ENCODE results near the gene PFDN6. TPM values are rescaled to one million over a fixed set of nuclear protein-coding genes. Genes with fewer than 3 reads are reported as not detected.

The PFDN6 gene
- total and polyA plus RNA-seq, 2 of the 13 experiments (the other 11 are each of a cell fraction or from before 2014, with no cell fraction given): 75.5 to 87.0 TPM

- TF ChIP-seq ELK4 (CRISPR knock-in tag; IDR thresholded peaks at IDR 0.05; ENCODE audit: borderline replicate concordance) (no peak), ZBTB39 (CRISPR knock-in tag; IDR thresholded peaks at IDR 0.05) (peak; percentile 42; the same call in 1 of the 2 replicates), ZNF782 (CRISPR knock-in tag; IDR thresholded peaks at IDR 0.05; ENCODE audit: borderline replicate concordance) (peak; percentile 37), ELF3 (CRISPR knock-in tag; IDR thresholded peaks at IDR 0.05) (no peak; the same call in 1 of the 2 replicates), MEIS1 (CRISPR knock-in tag; IDR thresholded peaks at IDR 0.05; ENCODE audit: borderline replicate concordance) (peak; percentile 85), ZNF557 (CRISPR knock-in tag; IDR thresholded peaks at IDR 0.05) (no peak), ZNF414 (CRISPR knock-in tag; IDR thresholded peaks at IDR 0.05) (peak; percentile 60; the same call in 1 of the 2 replicates), CENPX (CRISPR knock-in tag; IDR thresholded peaks at IDR 0.05) (no peak), PTBP1 (IDR thresholded peaks at IDR 0.05; ENCODE audit: low read depth, low read length, poor library complexity, severe bottlenecking) (peak; percentile 57), AKNA (CRISPR knock-in tag; IDR thresholded peaks at IDR 0.05; ENCODE audit: borderline replicate concordance) (0 out of 2 replicates have a peak, but pooled peaks have one; percentile 62), HNF4A (CRISPR knock-in tag; IDR thresholded peaks at IDR 0.05) (peak; percentile 93), ZNF746 (CRISPR knock-in tag; IDR thresholded peaks at IDR 0.05) (no peak), CHD2 (IDR thresholded peaks at IDR 0.05; ENCODE audit: low read depth, low read length) (no peak), ZSCAN31 (CRISPR knock-in tag; IDR thresholded peaks at IDR 0.05; ENCODE audit: low read depth) (peak; percentile 95)
- TF ChIP-seq, protein P1, sequence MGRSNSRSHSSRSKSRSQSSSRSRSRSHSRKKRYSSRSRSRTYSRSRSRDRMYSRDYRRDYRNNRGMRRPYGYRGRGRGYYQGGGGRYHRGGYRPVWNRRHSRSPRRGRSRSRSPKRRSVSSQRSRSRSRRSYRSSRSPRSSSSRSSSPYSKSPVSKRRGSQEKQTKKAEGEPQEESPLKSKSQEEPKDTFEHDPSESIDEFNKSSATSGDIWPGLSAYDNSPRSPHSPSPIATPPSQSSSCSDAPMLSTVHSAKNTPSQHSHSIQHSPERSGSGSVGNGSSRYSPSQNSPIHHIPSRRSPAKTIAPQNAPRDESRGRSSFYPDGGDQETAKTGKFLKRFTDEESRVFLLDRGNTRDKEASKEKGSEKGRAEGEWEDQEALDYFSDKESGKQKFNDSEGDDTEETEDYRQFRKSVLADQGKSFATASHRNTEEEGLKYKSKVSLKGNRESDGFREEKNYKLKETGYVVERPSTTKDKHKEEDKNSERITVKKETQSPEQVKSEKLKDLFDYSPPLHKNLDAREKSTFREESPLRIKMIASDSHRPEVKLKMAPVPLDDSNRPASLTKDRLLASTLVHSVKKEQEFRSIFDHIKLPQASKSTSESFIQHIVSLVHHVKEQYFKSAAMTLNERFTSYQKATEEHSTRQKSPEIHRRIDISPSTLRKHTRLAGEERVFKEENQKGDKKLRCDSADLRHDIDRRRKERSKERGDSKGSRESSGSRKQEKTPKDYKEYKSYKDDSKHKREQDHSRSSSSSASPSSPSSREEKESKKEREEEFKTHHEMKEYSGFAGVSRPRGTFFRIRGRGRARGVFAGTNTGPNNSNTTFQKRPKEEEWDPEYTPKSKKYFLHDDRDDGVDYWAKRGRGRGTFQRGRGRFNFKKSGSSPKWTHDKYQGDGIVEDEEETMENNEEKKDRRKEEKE (IDR thresholded peaks at IDR 0.05): no peak
Observed at GRCh38 chr6:33248932-33249731, 40.3 kb upstream of the PFDN6 start (continued).
